OCI-LY1 (cell line): ENCODE data around the gene ZDHHC20.
A peak's percentile ranks its signal among the peaks of the same experiment; 100 is the strongest.

Experiments used
- H2AFZ ChIP-seq: fragments of 200-600 bp; sonication (generic), shearing (Covaris generic); 2 replicates; pipeline ENCODE4 v1.6.0; 2014; ENCODE audit warnings: antibody characterized with exemption, mild to moderate bottlenecking, low read length
- H3F3A ChIP-seq: fragments of 200-600 bp; sonication (generic), shearing (Covaris generic); 2 replicates; pipeline ENCODE4 v1.6.0; 2014; ENCODE audit warnings: mild to moderate bottlenecking, antibody characterized with exemption, low read length, moderate library complexity; ENCODE audit not compliant: insufficient read depth
- H3K27ac ChIP-seq: fragments of 200-600 bp; sonication (generic); 2 replicates; pipeline ENCODE4 v1.5.1; 2014; ENCODE audit warnings: low read length, mixed run types, mild to moderate bottlenecking, low read depth; ENCODE audit not compliant: poor library complexity, severe bottlenecking
- H3K27me3 ChIP-seq: fragments of 200-600 bp; sonication (generic); 2 replicates; pipeline ENCODE4 v1.6.0; 2014; ENCODE audit warnings: antibody characterized with exemption, mild to moderate bottlenecking, low read length, moderate library complexity; ENCODE audit not compliant: insufficient read depth
- H3K36me3 ChIP-seq: fragments of 200-600 bp; sonication (generic); 2 replicates; pipeline ENCODE4 v1.6.1; 2014; ENCODE audit warnings: mild to moderate bottlenecking, antibody characterized with exemption, low read length, moderate library complexity, mixed read lengths; ENCODE audit not compliant: insufficient read depth
- H3K4me1 ChIP-seq: fragments of 200-600 bp; sonication (generic); 2 replicates; pipeline ENCODE4 v1.5.1; 2014; ENCODE audit warnings: mild to moderate bottlenecking, low read length, moderate library complexity; ENCODE audit not compliant: insufficient read depth, severe bottlenecking
- H3K4me2 ChIP-seq: fragments of 200-600 bp; sonication (generic), shearing (Covaris generic); 2 replicates; pipeline ENCODE4 v1.6.1; 2014; ENCODE audit warnings: low read length
- H3K4me3 ChIP-seq: fragments of 200-600 bp; sonication (generic); 2 replicates; pipeline ENCODE4 v1.5.1; 2014; ENCODE audit warnings: low read length, low read depth, mild to moderate bottlenecking, mixed read lengths; ENCODE audit not compliant: poor library complexity, severe bottlenecking
- H3K79me2 ChIP-seq: fragments of 200-600 bp; shearing (Covaris generic); 2 replicates; pipeline ENCODE4 v1.6.1; 2016; ENCODE audit warnings: mixed run types, low read length, mixed read lengths; ENCODE audit not compliant: insufficient read depth
- H3K9ac ChIP-seq: fragments of 200-600 bp; sonication (generic), shearing (Covaris generic); 2 replicates; pipeline ENCODE4 v1.6.1; 2014; ENCODE audit warnings: mild to moderate bottlenecking, low read length, mixed read lengths
- H3K9me2 ChIP-seq: fragments of 200-600 bp; sonication (generic), shearing (Covaris generic); 2 replicates; pipeline ENCODE4 v1.6.1; 2014; ENCODE audit warnings: low read depth, mild to moderate bottlenecking, low read length, mixed read lengths
- H3K9me3 ChIP-seq: fragments of 200-600 bp; shearing (Covaris generic); 2 replicates; pipeline ENCODE4 v1.6.1; 2014; ENCODE audit warnings: low read length, mixed read lengths
- H4K20me1 ChIP-seq: fragments of 200-600 bp; sonication (generic), shearing (Covaris generic); 2 replicates; pipeline ENCODE4 v1.6.0; 2016; ENCODE audit warnings: mild to moderate bottlenecking, low read length; ENCODE audit not compliant: insufficient read depth
- CTCF ChIP-seq: fragments of 200-600 bp; sonication (generic), shearing (Covaris generic); IDR thresholded peaks from 2 replicates; pipeline ENCODE4 v1.5.1; 2017; ENCODE audit warnings: mild to moderate bottlenecking, antibody characterized with exemption, low read length, moderate library complexity, mixed read lengths
- EZH2 ChIP-seq: fragments of 200-600 bp; sonication (generic), shearing (Covaris generic); IDR thresholded peaks from 2 replicates; pipeline ENCODE4 v1.8.0; 2017; ENCODE audit warnings: borderline replicate concordance, mixed run types, mild to moderate bottlenecking, antibody characterized with exemption, low read length, moderate library complexity, mixed read lengths

ZDHHC20 gene

GRCh38 chr13:21458813-21459701, at the start of gene ZDHHC20:
ZDHHC20 (minus strand) TSS chr13:21459303; CDS start chr13:21459171, 132 bp downstream.
- H3K9ac ChIP-seq, result peak within 1 kb of the TSS; percentile 91
- TF ChIP-seq CTCF (no peak), EZH2 (no peak)
- H3K27me3 ChIP-seq, result no peaks in the 10 kb centered on the region
- H3K9me3 ChIP-seq, result no peaks in the 10 kb centered on the region
- no peaks in the 10 kb centered on the region for H3F3A ChIP-seq
- H3K4me1 ChIP-seq, result peaks cover 23% of the 10 kb centered on the region
- peak within 1 kb of the TSS; percentile 95 for H3K4me3 ChIP-seq
- H3K4me2 ChIP-seq, result peak within 1 kb of the TSS; percentile 92
- H4K20me1 ChIP-seq, result no peaks in the 10 kb centered on the region
- H3K27ac ChIP-seq, result peak within 1 kb of the TSS; percentile 66
- H3K36me3 ChIP-seq, result no peaks in the 10 kb centered on the region; the same call in 1 of the 2 replicates
- no peaks in the 10 kb centered on the region for H3K9me2 ChIP-seq
- peak within 1 kb of the TSS; percentile 99; the same call in 1 of the 2 replicates for H2AFZ ChIP-seq
- peaks cover 46% of the 10 kb centered on the region for H3K79me2 ChIP-seq

GRCh38 chr13:21504379-21504778, 45.3 kb upstream of the ZDHHC20 start:
- H3K4me3 ChIP-seq, result no peak overlapping the region
- H2AFZ ChIP-seq, result no peak overlapping the region
- H3K9me2 ChIP-seq, result no peaks in the 10 kb centered on the region
- no peaks in the 10 kb centered on the region for H3K27me3 ChIP-seq
- H3K27ac ChIP-seq, result no peak overlapping the region
- no peak overlapping the region for H3K4me2 ChIP-seq
- H3F3A ChIP-seq, result no peaks in the 10 kb centered on the region
- H3K36me3 ChIP-seq, result peaks cover 29% of the 10 kb centered on the region; the same call in 1 of the 2 replicates
- no peak for TF ChIP-seq EZH2
- no peak for TF ChIP-seq CTCF
- no peaks in the 10 kb centered on the region for H3K79me2 ChIP-seq
- H3K9me3 ChIP-seq, result no peaks in the 10 kb centered on the region
- H3K4me1 ChIP-seq, result no peaks in the 10 kb centered on the region
- no peaks in the 10 kb centered on the region for H4K20me1 ChIP-seq
- H3K9ac ChIP-seq, result no peak overlapping the region

GRCh38 chr13:21501686-21502085, 42.6 kb upstream of the ZDHHC20 start:
- no peaks in the 10 kb centered on the region for H3K27me3 ChIP-seq
- TF ChIP-seq EZH2, result no peak
- no peak for TF ChIP-seq CTCF

More at GRCh38 chr13:21501686-21502085, 42.6 kb upstream of the ZDHHC20 start:
- Histone ChIP-seq H3K4me3 (no peak overlapping the region), H3K4me1 (no peaks in the 10 kb centered on the region), H3K9me3 (no peaks in the 10 kb centered on the region), H4K20me1 (no peaks in the 10 kb centered on the region), H3K9me2 (no peaks in the 10 kb centered on the region), H3K79me2 (no peaks in the 10 kb centered on the region), H3K36me3 (peaks cover 20% of the 10 kb centered on the region; the same call in 1 of the 2 replicates), H3F3A (no peaks in the 10 kb centered on the region), H3K27ac (no peak overlapping the region), H3K9ac (no peak overlapping the region), H3K4me2 (no peak overlapping the region), H2AFZ (no peak overlapping the region)
